Natural killer cell (primary cell): ENCODE measurements around the gene CCDC88B. TPM values are rescaled to one million over a fixed set of nuclear protein-coding genes. Genes with fewer than 3 reads are reported as not detected.
A peak's percentile ranks its signal among the peaks of the same experiment; 100 is the strongest.

Experiments used
- ATAC-seq, 3 donors: fragments of 150-1000 bp in 2 of 3; fragments of 200-7000 bp in 1 of 3; cut with Tn5 transposase; 1 replicate in 1 of 3; 2 replicates in 2 of 3; pipeline ENCODE4 v1.10.0; 2021; ENCODE audit warnings: mild to moderate bottlenecking in 2 of 3, moderate library complexity in 2 of 3
- DNase-seq, 2 donors: peaks; one replicate each; pipeline versions ENCODE4 v3.0.0 to v3.0.0-alpha.2; 2013 to 2021; ENCODE audit warnings: mixed read lengths in 1 of 2
- H3K27ac ChIP-seq: one replicate; pipeline ENCODE4 v1.5.1; 2013; ENCODE audit warnings: mild to moderate bottlenecking, low read length
- H3K27me3 ChIP-seq: one replicate; pipeline ENCODE4 v1.6.1; 2013; ENCODE audit warnings: low read length; ENCODE audit not compliant: control insufficient read depth, insufficient read depth
- H3K36me3 ChIP-seq: one replicate; pipeline ENCODE4 v1.6.1; 2013; ENCODE audit warnings: low read length; ENCODE audit not compliant: control insufficient read depth, insufficient read depth
- H3K4me1 ChIP-seq: one replicate; pipeline ENCODE4 v1.6.1; 2013; ENCODE audit warnings: low read length; ENCODE audit not compliant: control insufficient read depth, insufficient read depth
- H3K4me3 ChIP-seq: one replicate; pipeline ENCODE4 v1.5.1; 2013; ENCODE audit warnings: low read length
- H3K9me3 ChIP-seq: one replicate; pipeline ENCODE4 v1.6.1; 2013; ENCODE audit warnings: low read length; ENCODE audit not compliant: control insufficient read depth, insufficient read depth
- H3K27ac Mint-ChIP-seq, 2 donors: one replicate each; pipeline ENCODE4 v1.8.0; 2022; ENCODE audit warnings: mild to moderate bottlenecking in 2 of 2, mixed read lengths in 2 of 2, moderate library complexity in 1 of 2
- H3K27me3 Mint-ChIP-seq, 2 donors: one replicate each; pipeline ENCODE4 v1.8.0; 2022; ENCODE audit warnings: low read depth in 2 of 2, mixed read lengths in 2 of 2
- H3K36me3 Mint-ChIP-seq: one replicate; pipeline ENCODE4 v1.8.0; 2022; ENCODE audit warnings: mixed read lengths
- H3K4me1 Mint-ChIP-seq, 2 donors: one replicate each; pipeline ENCODE4 v1.8.0; 2022; ENCODE audit warnings: mixed read lengths in 2 of 2
- H3K4me3 Mint-ChIP-seq: one replicate; pipeline ENCODE4 v1.8.0; 2022; ENCODE audit warnings: mild to moderate bottlenecking, moderate library complexity, mixed read lengths
- H3K9me3 Mint-ChIP-seq, 2 donors: one replicate each; pipeline ENCODE4 v1.8.0; 2022; ENCODE audit warnings: mixed read lengths in 2 of 2
- WGBS: methylation state at CpG from one replicate; pipeline ENCODE4 v1.1.7; 2013; ENCODE audit warnings: missing lambda C conversion rate; ENCODE audit not compliant: insufficient coverage; 5-methylcytosine and 5-hydroxymethylcytosine counted together
- intact Hi-C: fragments of 100-400 bp; cut with micrococcal nuclease; formaldehyde crosslinking; loops from one replicate; pipeline ENCODE4 v1.14.2; 2022
- total RNA-seq, 4 donors: library from RNA; stranded (reverse); fragments of 120-200 nt in 1 of 4; gene quantifications; one replicate each; pipeline versions ENCODE4 v1.2.3 to v1.2.4, GENCODE V29; 2013 to 2022
- TF ChIP-seq, protein P1 (sequence below): fragments of 200-600 bp; IDR thresholded peaks from one replicate; pipeline ENCODE4 v1.8.0; 2022; ENCODE audit warnings: antibody characterized with exemption

CCDC88B gene
- total RNA-seq, 3 donors from 2014 or later (not counting 1 experiment from before 2014, with no cell fraction given) = 262 to 276 (median 272) TPM

DNA sequence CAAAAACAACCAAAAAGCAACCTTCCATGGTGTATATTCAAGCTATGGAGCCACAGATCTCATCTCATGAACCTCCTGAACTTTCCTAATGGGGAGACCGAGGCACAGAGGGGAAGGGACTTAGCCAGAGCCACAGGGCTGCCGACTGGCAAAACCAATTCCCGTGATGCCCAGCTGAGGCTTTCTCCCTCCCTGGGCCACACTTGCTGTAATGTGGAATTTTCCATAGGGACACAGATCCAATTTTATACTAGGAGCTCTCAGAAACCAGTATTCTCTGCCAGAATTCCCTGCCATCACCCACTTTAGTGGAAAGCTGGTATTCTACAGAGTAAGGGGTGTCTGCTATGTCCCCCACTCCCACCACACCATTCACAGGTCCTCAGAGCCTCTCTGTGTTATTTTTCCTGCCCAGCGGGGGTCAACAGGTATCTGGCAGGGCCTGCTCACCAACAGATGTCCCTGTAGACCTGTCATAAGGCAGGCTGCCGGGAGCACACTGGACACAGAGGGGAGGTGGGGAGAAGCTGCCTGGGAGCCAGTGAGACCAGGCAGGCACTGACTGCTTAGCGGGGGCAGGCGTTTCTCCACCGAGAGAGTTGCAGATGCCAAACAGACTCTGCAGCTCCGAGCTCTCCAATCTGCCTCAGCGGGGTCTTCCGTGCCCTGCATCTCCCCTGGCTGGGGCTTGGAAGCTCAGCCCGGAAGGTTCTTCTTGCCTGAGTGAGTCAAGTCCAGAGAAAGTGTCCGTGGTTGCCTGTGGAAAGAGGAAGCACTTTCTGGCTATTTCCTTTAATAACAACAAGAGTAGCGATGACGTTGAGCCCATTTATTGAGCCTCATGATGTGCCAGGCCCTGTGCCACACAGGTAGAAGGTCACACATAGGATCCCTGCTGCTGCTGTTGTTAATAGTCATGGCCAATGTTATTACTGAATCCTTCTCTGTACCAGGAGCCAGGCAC, 45.3 kb downstream of the CCDC88B start:
- H3K27me3 ChIP-seq = no peaks in the 10 kb centered on the region
- no peaks in the 10 kb centered on the region for H3K36me3 ChIP-seq
- TF ChIP-seq, protein P1, sequence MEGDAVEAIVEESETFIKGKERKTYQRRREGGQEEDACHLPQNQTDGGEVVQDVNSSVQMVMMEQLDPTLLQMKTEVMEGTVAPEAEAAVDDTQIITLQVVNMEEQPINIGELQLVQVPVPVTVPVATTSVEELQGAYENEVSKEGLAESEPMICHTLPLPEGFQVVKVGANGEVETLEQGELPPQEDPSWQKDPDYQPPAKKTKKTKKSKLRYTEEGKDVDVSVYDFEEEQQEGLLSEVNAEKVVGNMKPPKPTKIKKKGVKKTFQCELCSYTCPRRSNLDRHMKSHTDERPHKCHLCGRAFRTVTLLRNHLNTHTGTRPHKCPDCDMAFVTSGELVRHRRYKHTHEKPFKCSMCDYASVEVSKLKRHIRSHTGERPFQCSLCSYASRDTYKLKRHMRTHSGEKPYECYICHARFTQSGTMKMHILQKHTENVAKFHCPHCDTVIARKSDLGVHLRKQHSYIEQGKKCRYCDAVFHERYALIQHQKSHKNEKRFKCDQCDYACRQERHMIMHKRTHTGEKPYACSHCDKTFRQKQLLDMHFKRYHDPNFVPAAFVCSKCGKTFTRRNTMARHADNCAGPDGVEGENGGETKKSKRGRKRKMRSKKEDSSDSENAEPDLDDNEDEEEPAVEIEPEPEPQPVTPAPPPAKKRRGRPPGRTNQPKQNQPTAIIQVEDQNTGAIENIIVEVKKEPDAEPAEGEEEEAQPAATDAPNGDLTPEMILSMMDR = no peak
- H3K27ac ChIP-seq = no peak overlapping the region
- Mint-ChIP-seq H3K4me1 (peaks cover 5 to 25% of the 10 kb centered on the region in 2 donors), H3K36me3 (no peaks in the 10 kb centered on the region), H3K4me3 (no peak overlapping the region), H3K27ac (peak overlapping the region in 1 of 2 donors; percentile 5), H3K9me3 (no peaks in the 10 kb centered on the region), H3K27me3 (peaks cover 0 to 13% of the 10 kb centered on the region in 2 donors)
- 66% methylated on average over 15 of the region's 15 CpGs for WGBS
- intact Hi-C loops = no loop called here
- DNase-seq = no peak
- peaks cover 14% of the 10 kb centered on the region for H3K4me1 ChIP-seq
- H3K9me3 ChIP-seq = no peaks in the 10 kb centered on the region
- no peak overlapping the region for H3K4me3 ChIP-seq
- ATAC-seq = peak in 1 of 3 donors; percentile 36

DNA sequence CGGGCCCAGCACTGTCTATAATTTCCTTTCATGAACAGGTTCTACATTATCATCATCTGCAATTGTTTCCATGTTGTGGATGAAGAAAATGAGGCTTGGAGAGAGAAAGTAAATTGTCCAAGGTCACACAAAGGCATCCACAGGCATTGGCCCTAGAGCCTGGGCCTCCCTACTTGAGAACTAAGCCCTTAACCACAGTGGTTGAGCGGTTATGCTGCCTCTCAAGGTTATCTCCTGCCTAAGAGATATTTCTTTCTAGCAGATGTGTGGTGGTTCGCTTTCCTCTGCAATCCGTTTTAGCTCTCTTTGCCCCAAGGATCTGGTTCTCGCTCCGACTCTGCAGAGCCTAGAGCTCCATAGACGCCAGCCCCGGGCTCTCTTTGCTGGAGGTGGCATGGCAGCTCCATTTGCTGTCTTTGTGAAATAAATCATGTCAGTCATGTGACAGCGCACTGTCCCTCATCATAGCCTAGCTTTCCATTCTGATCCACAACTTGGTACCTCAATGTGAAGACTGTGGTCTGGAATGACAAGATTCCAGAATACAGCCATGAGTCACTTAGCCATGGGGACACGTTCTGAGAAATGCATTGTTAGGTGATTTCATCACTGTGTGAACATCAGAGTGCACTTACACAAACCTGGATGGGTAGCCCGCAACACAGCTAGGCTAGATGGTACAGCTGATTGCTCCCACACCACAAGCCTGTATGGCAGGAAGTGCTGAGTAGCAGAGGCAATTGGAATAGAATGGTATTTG, 46.1 kb downstream of the CCDC88B start:
- Mint-ChIP-seq H3K27ac (peak overlapping the region in 1 of 2 donors; percentile 5), H3K36me3 (no peaks in the 10 kb centered on the region), H3K9me3 (no peaks in the 10 kb centered on the region), H3K27me3 (peaks cover 0 to 13% of the 10 kb centered on the region in 2 donors), H3K4me1 (peaks cover 13 to 32% of the 10 kb centered on the region in 2 donors), H3K4me3 (no peak overlapping the region)
- H3K9me3 ChIP-seq = no peaks in the 10 kb centered on the region
- TF ChIP-seq, protein P1 = no peak
- ATAC-seq (peak in 1 of 3 donors; percentile 74), DNase-seq (no peak)
- intact Hi-C loops = no loop called here
- H3K4me1 ChIP-seq = peaks cover 21% of the 10 kb centered on the region
- no peak overlapping the region for H3K27ac ChIP-seq
- WGBS = 63% methylated on average over 11 of the region's 11 CpGs
- no peaks in the 10 kb centered on the region for H3K27me3 ChIP-seq
- H3K4me3 ChIP-seq = no peak overlapping the region
- no peaks in the 10 kb centered on the region for H3K36me3 ChIP-seq

GRCh38 chr11:64387916-64388315, 47.9 kb downstream of the CCDC88B start:
- Mint-ChIP-seq H3K4me3 (no peak overlapping the region), H3K9me3 (no peaks in the 10 kb centered on the region), H3K27me3 (peaks cover 0 to 13% of the 10 kb centered on the region in 2 donors), H3K27ac (no peak overlapping the region), H3K36me3 (no peaks in the 10 kb centered on the region), H3K4me1 (peaks cover 13 to 39% of the 10 kb centered on the region in 2 donors)
- intact Hi-C loops = no loop called here
- ATAC-seq (no peak), DNase-seq (no peak)
- TF ChIP-seq, protein P1 = no peak
- no peaks in the 10 kb centered on the region for H3K27me3 ChIP-seq
- H3K4me3 ChIP-seq = no peak overlapping the region
- H3K9me3 ChIP-seq = no peaks in the 10 kb centered on the region
- H3K4me1 ChIP-seq = peaks cover 31% of the 10 kb centered on the region
- no peaks in the 10 kb centered on the region for H3K36me3 ChIP-seq
- H3K27ac ChIP-seq = no peak overlapping the region
